Stimulated activated naive B cell treated with anti-CD40 and anti-IgM and Interleukin-4, amounts not matched to agents 10 μg/mL and 1 μg/mL and 100 μg/mL, for 72 hours (primary cell): Measurements from ENCODE around the gene ARHGEF40.

ENCODE experiments used
- ATAC-seq, 2 donors: fragments of 150-1000 bp; cut with Tn5 transposase; replicated peaks; 2 replicates each; pipeline ENCODE4 v1.10.0; 2021; ENCODE audit warnings: moderate library complexity in 1 of 2
- DNase-seq: peaks from one replicate; pipeline ENCODE4 v3.0.0; 2021
- H3K27ac Mint-ChIP-seq: one replicate; pipeline ENCODE4 v1.8.0; 2022; ENCODE audit warnings: mild to moderate bottlenecking, mixed read lengths
- H3K27me3 Mint-ChIP-seq, 2 donors: one replicate each; pipeline ENCODE4 v1.8.0; 2022; ENCODE audit warnings: mixed read lengths in 2 of 2
- H3K36me3 Mint-ChIP-seq, 2 donors: one replicate each; pipeline ENCODE4 v1.8.0; 2022; ENCODE audit warnings: mixed read lengths in 2 of 2, mild to moderate bottlenecking in 1 of 2
- H3K4me1 Mint-ChIP-seq, 2 donors: one replicate each; pipeline ENCODE4 v1.8.0; 2022; ENCODE audit warnings: mixed read lengths in 2 of 2, mild to moderate bottlenecking in 1 of 2
- H3K4me3 Mint-ChIP-seq, 2 donors: one replicate each; pipeline ENCODE4 v1.8.0; 2022; ENCODE audit warnings: mild to moderate bottlenecking in 2 of 2, mixed read lengths in 2 of 2, moderate library complexity in 1 of 2
- H3K9me3 Mint-ChIP-seq, 2 donors: one replicate each; pipeline ENCODE4 v1.8.0; 2022; ENCODE audit warnings: mixed read lengths in 2 of 2, mild to moderate bottlenecking in 1 of 2

The ARHGEF40 gene

DNA sequence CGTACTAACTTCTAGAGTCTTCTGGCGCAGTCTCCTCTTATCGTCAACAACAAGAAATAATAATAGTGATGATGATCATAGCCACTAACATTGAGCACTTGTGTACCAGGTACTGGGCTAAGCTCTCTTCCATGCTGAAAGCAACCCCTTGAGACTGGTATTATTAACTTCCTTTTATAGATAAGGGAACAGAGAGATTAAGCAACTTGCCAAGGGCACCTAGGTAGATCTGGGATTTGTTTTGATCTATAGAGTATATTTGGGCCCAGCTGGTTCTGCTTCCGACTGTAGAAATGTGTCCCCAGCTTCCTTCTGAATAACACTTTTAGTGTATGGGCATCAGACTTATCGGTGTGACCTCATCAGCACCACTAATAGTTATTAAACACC is 29.5 kb downstream of the ARHGEF40 start:
- H3K4me3 Mint-ChIP-seq, result peak overlapping the region; percentile 80 to 81
- H3K36me3 Mint-ChIP-seq, result no peaks in the 10 kb centered on the region
- H3K9me3 Mint-ChIP-seq, result no peaks in the 10 kb centered on the region
- peak overlapping the region; percentile 71 for H3K27ac Mint-ChIP-seq
- ATAC-seq (no peak), DNase-seq (no peak)
- peaks cover 23 to 41% of the 10 kb centered on the region in 2 donors for H3K4me1 Mint-ChIP-seq
- H3K27me3 Mint-ChIP-seq, result peaks cover 7 to 25% of the 10 kb centered on the region in 2 donors

GRCh38 chr14:21100931-21101330 is 30.8 kb downstream of the ARHGEF40 start, which contains the start of gene TMEM253:
TSS of gene TMEM253 (plus strand) at chr14:21101066. CDS start at chr14:21101344, 278 bp downstream.
- peak within 1 kb of the TSS; percentile 21 for H3K27ac Mint-ChIP-seq
- ATAC-seq (no peak), DNase-seq (no peak)
- H3K27me3 Mint-ChIP-seq, result peaks cover 7 to 25% of the 10 kb centered on the region in 2 donors
- H3K4me1 Mint-ChIP-seq, result peaks cover 25 to 38% of the 10 kb centered on the region in 2 donors
- no peaks in the 10 kb centered on the region for H3K36me3 Mint-ChIP-seq
- no peak within 1 kb of the TSS for H3K4me3 Mint-ChIP-seq
- H3K9me3 Mint-ChIP-seq, result no peaks in the 10 kb centered on the region

GRCh38 chr14:21101802-21102413 is 31.8 kb downstream of the ARHGEF40 start:
- DNase-seq (no peak), ATAC-seq (no peak)
- no peaks in the 10 kb centered on the region for H3K36me3 Mint-ChIP-seq
- peak overlapping the region in 1 of 2 donors; percentile 81 for H3K4me3 Mint-ChIP-seq
- no peak overlapping the region for H3K27ac Mint-ChIP-seq
- peaks cover 7 to 25% of the 10 kb centered on the region in 2 donors for H3K27me3 Mint-ChIP-seq
- H3K9me3 Mint-ChIP-seq, result no peaks in the 10 kb centered on the region
- peaks cover 30 to 44% of the 10 kb centered on the region in 2 donors for H3K4me1 Mint-ChIP-seq

- H3K9me3 Mint-ChIP-seq, result no peaks in the 10 kb centered on the region
- H3K27me3 Mint-ChIP-seq, result peaks cover 7 to 25% of the 10 kb centered on the region in 2 donors
- DNase-seq, result no peak
These were observed 32.7 kb downstream of the ARHGEF40 start for GRCh38 chr14:21102521-21103410.

DNA sequence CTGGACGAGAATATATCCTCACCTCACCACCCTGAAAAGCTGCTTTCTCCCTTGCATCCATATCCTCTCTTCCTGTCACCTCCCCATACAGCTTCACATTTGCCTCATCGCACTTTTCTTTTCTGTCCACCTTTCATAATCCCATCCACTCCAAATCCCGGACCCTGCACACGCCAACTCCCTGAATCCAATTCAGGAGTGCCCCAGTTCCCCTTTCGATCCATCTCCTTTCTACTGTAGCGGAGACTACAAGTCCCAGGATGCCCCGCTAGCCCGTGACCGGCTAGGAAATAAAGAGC is 33.3 kb downstream of the ARHGEF40 start:
- Mint-ChIP-seq H3K36me3 (no peaks in the 10 kb centered on the region), H3K27ac (peak overlapping the region; percentile 94), H3K4me1 (peaks cover 27 to 40% of the 10 kb centered on the region in 2 donors), H3K4me3 (peak overlapping the region; percentile 81 to 88), H3K27me3 (peaks cover 7 to 25% of the 10 kb centered on the region in 2 donors), H3K9me3 (no peaks in the 10 kb centered on the region)
- DNase-seq, result no peak
- no peak for ATAC-seq

More at GRCh38 chr14:21102521-21103410, 32.7 kb downstream of the ARHGEF40 start:
- no peak for ATAC-seq
- no peak overlapping the region for H3K27ac Mint-ChIP-seq
- H3K4me3 Mint-ChIP-seq, result peak overlapping the region; percentile 81 to 88
- H3K4me1 Mint-ChIP-seq, result peaks cover 27 to 40% of the 10 kb centered on the region in 2 donors
- H3K36me3 Mint-ChIP-seq, result no peaks in the 10 kb centered on the region

DNA sequence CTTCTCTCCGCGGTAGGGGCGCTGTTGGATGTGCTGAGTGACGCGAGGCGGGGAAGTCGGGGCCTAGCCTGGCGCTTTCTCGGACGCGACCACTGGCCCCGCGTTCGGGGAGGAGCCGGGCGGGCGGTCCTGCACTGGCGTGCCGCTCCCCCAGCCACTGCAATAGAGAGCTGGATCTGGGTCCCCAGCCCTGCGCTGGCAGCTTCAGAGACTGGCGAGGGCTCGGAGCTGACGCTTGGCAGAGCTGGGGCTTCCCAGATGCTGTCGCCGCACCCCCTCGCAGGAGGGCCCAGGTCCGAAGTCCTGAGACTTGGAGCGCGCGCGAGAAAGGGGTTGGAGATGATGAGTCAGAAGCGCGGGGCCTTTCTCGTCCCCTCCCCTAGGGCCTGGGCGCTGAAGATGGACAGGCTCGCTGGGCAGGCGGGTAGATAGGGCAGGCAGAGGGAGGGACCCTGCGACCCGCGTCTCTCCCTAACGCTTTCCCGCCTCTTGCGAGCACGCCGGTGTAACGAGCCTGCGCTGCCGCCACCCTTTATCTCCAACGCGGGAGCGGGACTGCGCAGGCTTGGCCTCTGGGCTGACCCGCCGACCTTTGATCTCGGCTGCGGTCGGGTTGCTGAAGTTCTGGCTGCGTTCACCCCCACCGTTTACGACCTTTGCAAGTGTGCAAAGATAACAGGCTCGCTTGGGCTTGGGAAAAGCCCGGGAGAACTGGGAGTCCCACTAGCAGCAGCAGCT is 33.8 kb downstream of the ARHGEF40 start:
- DNase-seq (peak; percentile 94), ATAC-seq (peak; percentile 87 to 91)
- Mint-ChIP-seq H3K9me3 (no peaks in the 10 kb centered on the region), H3K4me1 (peaks cover 26 to 38% of the 10 kb centered on the region in 2 donors), H3K27ac (peak overlapping the region; percentile 94), H3K27me3 (peaks cover 7 to 25% of the 10 kb centered on the region in 2 donors), H3K4me3 (peak overlapping the region; percentile 81 to 88), H3K36me3 (no peaks in the 10 kb centered on the region)

- Mint-ChIP-seq H3K36me3 (no peaks in the 10 kb centered on the region), H3K9me3 (no peaks in the 10 kb centered on the region), H3K4me1 (peaks cover 21 to 32% of the 10 kb centered on the region in 2 donors), H3K27ac (peak overlapping the region; percentile 94), H3K4me3 (peak overlapping the region; percentile 81 to 88), H3K27me3 (peaks cover under 1 to 20% of the 10 kb centered on the region in 2 donors)
- peak; percentile 48 to 53 for ATAC-seq
- DNase-seq, result peak; percentile 42
These were observed 34.5 kb downstream of the ARHGEF40 start for GRCh38 chr14:21104448-21105060.

GRCh38 chr14:21105095-21105494 is 35.0 kb downstream of the ARHGEF40 start:
- DNase-seq (no peak), ATAC-seq (no peak)
- H3K27ac Mint-ChIP-seq, result no peak overlapping the region
- H3K27me3 Mint-ChIP-seq, result peaks cover 0 to 20% of the 10 kb centered on the region in 2 donors
- peaks cover 25 to 34% of the 10 kb centered on the region in 2 donors for H3K4me1 Mint-ChIP-seq
- H3K9me3 Mint-ChIP-seq, result no peaks in the 10 kb centered on the region
- H3K36me3 Mint-ChIP-seq, result no peaks in the 10 kb centered on the region
- peak overlapping the region in 1 of 2 donors; percentile 81 for H3K4me3 Mint-ChIP-seq

- H3K36me3 Mint-ChIP-seq, result no peaks in the 10 kb centered on the region
- H3K9me3 Mint-ChIP-seq, result no peaks in the 10 kb centered on the region
- H3K4me1 Mint-ChIP-seq, result peaks cover 26 to 35% of the 10 kb centered on the region in 2 donors
- DNase-seq (no peak), ATAC-seq (no peak)
- no peak overlapping the region for H3K27ac Mint-ChIP-seq
- no peak overlapping the region for H3K4me3 Mint-ChIP-seq
- peaks cover 0 to 11% of the 10 kb centered on the region in 2 donors for H3K27me3 Mint-ChIP-seq
These were observed 36.0 kb downstream of the ARHGEF40 start for GRCh38 chr14:21106176-21106497.

DNA sequence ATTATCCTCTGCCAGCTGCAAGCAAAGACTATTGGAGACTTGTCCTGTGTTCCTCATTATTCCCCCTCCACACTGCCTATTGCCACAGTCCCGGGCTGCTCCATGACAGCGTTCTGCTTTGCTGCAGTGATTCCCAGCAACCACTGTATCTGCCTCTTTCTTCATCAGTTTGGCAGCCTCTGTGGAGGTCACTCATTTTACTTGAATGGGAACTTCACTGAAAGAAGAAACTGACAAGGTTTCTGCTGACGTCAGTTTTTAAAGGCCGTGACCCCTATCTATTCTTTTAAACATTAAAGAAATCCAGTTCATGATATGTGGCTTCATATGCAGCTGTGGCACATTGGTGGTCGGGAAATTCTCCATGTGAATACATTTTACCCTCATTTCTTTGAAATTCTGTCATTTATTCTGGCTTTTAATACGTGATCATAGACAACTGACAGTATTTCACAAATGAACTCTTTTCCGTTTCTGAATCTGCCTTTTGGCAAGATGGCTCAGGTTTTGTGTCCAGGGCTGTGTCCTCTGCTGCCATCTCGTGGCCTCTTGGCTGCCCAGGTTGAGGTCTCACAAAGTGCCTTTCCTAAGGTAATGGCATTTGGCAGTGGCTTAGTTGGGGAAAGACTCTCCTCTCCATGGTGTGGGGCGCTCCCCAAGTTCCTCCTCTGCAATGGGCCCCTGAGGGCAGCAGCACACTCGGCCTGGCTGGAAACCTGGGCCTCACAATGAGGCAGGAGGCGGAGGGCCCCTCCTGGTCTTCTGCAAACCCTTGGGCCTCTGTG is 36.6 kb downstream of the ARHGEF40 start:
- H3K4me3 Mint-ChIP-seq, result peak overlapping the region; percentile 47 to 61
- H3K36me3 Mint-ChIP-seq, result no peaks in the 10 kb centered on the region
- H3K27ac Mint-ChIP-seq, result peak overlapping the region; percentile 62
- H3K4me1 Mint-ChIP-seq, result peaks cover 26 to 35% of the 10 kb centered on the region in 2 donors
- DNase-seq, result peak; percentile 63
- peaks cover 3 to 9% of the 10 kb centered on the region in 2 donors for H3K27me3 Mint-ChIP-seq
- H3K9me3 Mint-ChIP-seq, result no peaks in the 10 kb centered on the region
- peak; percentile 19 to 24 for ATAC-seq

DNA sequence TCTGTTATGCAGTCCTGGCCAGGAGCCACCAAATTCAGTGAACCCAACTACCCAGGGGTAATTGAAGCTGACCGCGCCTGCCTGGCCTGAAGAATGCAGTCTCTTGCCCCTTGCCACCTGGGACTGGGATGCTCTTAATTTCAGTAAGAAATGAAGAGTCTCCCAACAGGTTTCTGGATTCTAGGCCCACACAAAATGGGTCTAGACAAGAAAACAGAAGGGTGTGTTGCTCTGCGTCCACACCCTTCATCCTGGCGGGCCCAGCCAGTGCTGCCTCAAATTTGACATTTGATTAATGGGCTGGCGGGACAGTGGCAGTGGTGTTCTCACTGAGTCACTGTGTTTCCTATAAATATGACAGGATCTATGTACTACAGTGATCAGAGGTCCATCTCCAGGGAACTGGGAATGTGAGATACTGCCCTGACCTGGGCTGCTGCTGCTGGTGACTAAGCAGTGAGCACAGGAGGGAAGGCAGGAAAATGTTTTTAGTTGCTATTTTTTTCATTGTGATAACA is 37.2 kb downstream of the ARHGEF40 start:
- no peaks in the 10 kb centered on the region for H3K9me3 Mint-ChIP-seq
- no peaks in the 10 kb centered on the region for H3K36me3 Mint-ChIP-seq
- no peak for DNase-seq
- peaks cover 8 to 9% of the 10 kb centered on the region in 2 donors for H3K27me3 Mint-ChIP-seq
- no peak for ATAC-seq
- peak overlapping the region; percentile 62 for H3K27ac Mint-ChIP-seq
- peaks cover 23 to 32% of the 10 kb centered on the region in 2 donors for H3K4me1 Mint-ChIP-seq
- H3K4me3 Mint-ChIP-seq, result peak overlapping the region in 1 of 2 donors; percentile 61

DNA sequence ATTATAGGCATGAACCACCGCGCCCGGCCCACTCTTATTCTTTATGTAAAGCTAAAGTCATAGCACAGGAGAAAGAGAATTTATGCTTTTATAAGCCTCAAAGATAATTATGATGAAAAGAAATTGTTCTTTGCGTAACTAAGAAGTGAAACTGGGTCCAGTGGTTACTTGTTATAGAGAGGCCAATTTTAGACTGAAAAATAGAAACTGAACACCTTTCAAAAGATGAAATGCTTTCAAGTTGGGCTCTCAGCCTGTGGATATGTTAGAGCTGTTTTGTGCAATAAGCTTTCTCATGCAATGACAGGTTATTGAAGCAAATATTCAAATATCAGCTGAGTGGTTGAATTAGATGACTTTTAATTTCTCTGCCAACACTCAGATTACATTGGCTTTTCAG is 38.7 kb downstream of the ARHGEF40 start:
- ATAC-seq, result no peak
- Mint-ChIP-seq H3K27ac (no peak overlapping the region), H3K9me3 (no peaks in the 10 kb centered on the region), H3K27me3 (peaks cover 4 to 11% of the 10 kb centered on the region in 2 donors), H3K4me1 (peaks cover 18 to 22% of the 10 kb centered on the region in 2 donors), H3K4me3 (no peak overlapping the region), H3K36me3 (no peaks in the 10 kb centered on the region)
- no peak for DNase-seq
